ENCODE results near the gene C1orf198. TPM values are rescaled to one million over a fixed set of nuclear protein-coding genes. Genes with fewer than 3 reads are reported as not detected.

The C1orf198 gene
- total RNA-seq, 1 experiment from 2014 or later: 22.9 TPM

- no peak for DNase-seq (ENCODE audit: low read depth, low spot score)
- Histone ChIP-seq H3K4me3 (replicated peaks in 1 of 2; ENCODE audit: low read depth in 1 of 2, low read length in 2 of 2) (no peak overlapping the region), H3K4me1 (ENCODE audit: control insufficient read depth in 1 of 2, insufficient read depth in 2 of 2, low read length in 2 of 2) (peaks cover 0 to 6% of the 10 kb centered on the region in 2 experiments; a peak in 1 of 4 replicates), H3K27ac (ENCODE audit: low read depth, low read length) (no peak overlapping the region), H3K9me3 (ENCODE audit: control insufficient read depth in 1 of 2, insufficient read depth in 1 of 2, low read depth in 1 of 2, low read length in 2 of 2) (no peaks in the 10 kb centered on the region), H3K36me3 (ENCODE audit: control insufficient read depth in 1 of 2, insufficient read depth in 2 of 2, low read length in 2 of 2) (no peaks in the 10 kb centered on the region; a peak in 1 of 4 replicates), H3K79me2 (ENCODE audit: insufficient read depth, low read length) (no peaks in the 10 kb centered on the region), H3K9ac (ENCODE audit: low read length) (no peak overlapping the region), H3K9me2 (ENCODE audit: insufficient read depth) (no peaks in the 10 kb centered on the region), H4K20me1 (ENCODE audit: insufficient read depth) (no peaks in the 10 kb centered on the region), H3K4me2 (ENCODE audit: low read length) (no peak overlapping the region), H2AFZ (ENCODE audit: low read depth, low read length, poor library complexity, severe bottlenecking) (no peak overlapping the region), H3K27me3 (ENCODE audit: insufficient read depth, low read length) (no peaks in the 10 kb centered on the region)
- no peak for TF ChIP-seq ATF3 (IDR thresholded peaks at IDR 0.05)
- TF ChIP-seq POLR2AphosphoS5 (IDR thresholded peaks at IDR 0.05; ENCODE audit: low read depth, low read length): no peak
- TF ChIP-seq EZH2 (IDR thresholded peaks at IDR 0.05): no peak
- TF ChIP-seq, protein P1, sequence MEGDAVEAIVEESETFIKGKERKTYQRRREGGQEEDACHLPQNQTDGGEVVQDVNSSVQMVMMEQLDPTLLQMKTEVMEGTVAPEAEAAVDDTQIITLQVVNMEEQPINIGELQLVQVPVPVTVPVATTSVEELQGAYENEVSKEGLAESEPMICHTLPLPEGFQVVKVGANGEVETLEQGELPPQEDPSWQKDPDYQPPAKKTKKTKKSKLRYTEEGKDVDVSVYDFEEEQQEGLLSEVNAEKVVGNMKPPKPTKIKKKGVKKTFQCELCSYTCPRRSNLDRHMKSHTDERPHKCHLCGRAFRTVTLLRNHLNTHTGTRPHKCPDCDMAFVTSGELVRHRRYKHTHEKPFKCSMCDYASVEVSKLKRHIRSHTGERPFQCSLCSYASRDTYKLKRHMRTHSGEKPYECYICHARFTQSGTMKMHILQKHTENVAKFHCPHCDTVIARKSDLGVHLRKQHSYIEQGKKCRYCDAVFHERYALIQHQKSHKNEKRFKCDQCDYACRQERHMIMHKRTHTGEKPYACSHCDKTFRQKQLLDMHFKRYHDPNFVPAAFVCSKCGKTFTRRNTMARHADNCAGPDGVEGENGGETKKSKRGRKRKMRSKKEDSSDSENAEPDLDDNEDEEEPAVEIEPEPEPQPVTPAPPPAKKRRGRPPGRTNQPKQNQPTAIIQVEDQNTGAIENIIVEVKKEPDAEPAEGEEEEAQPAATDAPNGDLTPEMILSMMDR (IDR thresholded peaks at IDR 0.05 in 2 of 3, conservative IDR thresholded peaks at IDR 0.05 in 1 of 3; ENCODE audit: borderline replicate concordance in 1 of 3, insufficient read depth in 1 of 3, low read depth in 2 of 3, low read length in 2 of 3): no peak
- no peak for TF ChIP-seq REST (IDR thresholded peaks at IDR 0.05; ENCODE audit: low read depth)
- ChIA-PET CTCF (no interaction called here), RAD21 (ENCODE audit: low non-redundant PET in 1 of 2, low total read pairs in 2 of 2, uncharacterized antibody in 2 of 2, unreplicated experiment in 2 of 2) (no interaction called here), POLR2A (no interaction called here)
- BruUV-seq (replicated peaks): no TSS peak
- no peak for ATAC-seq
- intact Hi-C loops (cut with micrococcal nuclease): no loop called here
These were observed 45.2 kb upstream of the C1orf198 start for GRCh38 chr1:230913496-230913895.

Data from HCT116 (cell line).